ENCODE data around the gene SSX2B. TPM values are rescaled to one million over a fixed set of nuclear protein-coding genes. Genes with fewer than 3 reads are reported as not detected.
"Not testable (repeated sequence)": the region's sequence is repeated elsewhere in the genome, so short reads cannot be mapped to it uniquely, and the experiment has no call there.

Gene SSX2B, protein sequence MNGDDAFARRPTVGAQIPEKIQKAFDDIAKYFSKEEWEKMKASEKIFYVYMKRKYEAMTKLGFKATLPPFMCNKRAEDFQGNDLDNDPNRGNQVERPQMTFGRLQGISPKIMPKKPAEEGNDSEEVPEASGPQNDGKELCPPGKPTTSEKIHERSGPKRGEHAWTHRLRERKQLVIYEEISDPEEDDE
- polyA plus RNA-seq (ENCODE audit: insufficient read length in 3 of 3), result under 1 TPM in 1 of 3 donors, not detected in 2; 0.17 TPM

DNA sequence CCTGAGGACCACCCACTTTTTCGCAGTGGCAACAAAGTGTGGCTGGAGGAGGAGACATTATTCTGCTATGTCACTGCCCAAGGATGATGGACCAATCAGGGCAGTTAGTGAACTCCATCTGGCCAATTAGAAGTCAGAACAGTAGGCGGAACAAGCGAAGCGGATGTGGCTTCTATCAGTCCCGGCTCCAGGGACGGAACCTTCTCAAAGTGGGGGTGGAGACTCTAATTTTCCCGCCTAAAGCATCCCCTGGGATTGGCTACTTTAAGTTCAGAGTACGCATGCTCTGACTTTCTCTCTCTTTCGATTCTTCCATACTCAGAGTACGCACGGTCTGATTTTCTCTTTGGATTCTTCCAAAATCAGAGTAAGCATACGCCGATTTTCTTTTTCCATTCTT lies at the start of gene SSX2B:
Gene SSX2B (plus strand): TSS at position 301 of the 400 bp plus-strand sequence. CDS start 1,429 bp downstream, outside the sequence.
- not testable (repeated sequence) for DNase-seq (ENCODE audit: low read depth in 3 of 3, low spot score in 2 of 3)

DNA sequence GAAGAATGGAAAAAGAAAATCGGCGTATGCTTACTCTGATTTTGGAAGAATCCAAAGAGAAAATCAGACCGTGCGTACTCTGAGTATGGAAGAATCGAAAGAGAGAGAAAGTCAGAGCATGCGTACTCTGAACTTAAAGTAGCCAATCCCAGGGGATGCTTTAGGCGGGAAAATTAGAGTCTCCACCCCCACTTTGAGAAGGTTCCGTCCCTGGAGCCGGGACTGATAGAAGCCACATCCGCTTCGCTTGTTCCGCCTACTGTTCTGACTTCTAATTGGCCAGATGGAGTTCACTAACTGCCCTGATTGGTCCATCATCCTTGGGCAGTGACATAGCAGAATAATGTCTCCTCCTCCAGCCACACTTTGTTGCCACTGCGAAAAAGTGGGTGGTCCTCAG lies 44.0 kb upstream of the SSX2B start, which contains the start of gene SSX2:
Gene SSX2 (minus strand): TSS at position 101 of the 400 bp plus-strand sequence. CDS start 1,429 bp downstream, outside the sequence.
- DNase-seq (ENCODE audit: low read depth in 3 of 3, low spot score in 2 of 3), result not testable (repeated sequence)

DNA sequence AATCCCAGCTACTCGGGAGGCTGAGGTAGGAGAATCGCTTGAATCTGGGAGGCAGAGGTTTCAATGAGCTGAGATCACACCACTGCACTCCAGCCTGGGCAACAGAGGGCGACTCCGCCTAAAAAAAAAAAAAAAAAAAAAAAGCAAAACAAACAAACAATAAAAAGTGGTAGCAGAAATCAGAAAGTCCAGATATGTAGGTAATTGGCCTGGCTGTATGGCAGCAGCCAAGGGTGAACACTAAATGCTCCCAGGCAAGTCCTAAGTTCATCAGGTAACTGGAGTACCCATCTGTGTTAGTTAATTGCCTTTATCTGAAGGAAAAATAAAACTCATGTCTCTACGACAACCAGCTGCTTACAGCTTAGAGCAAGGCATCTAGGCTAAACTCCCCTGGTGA lies 14.9 kb downstream of the SSX2B start:
- not testable (repeated sequence) for DNase-seq (ENCODE audit: low read depth in 3 of 3, low spot score in 2 of 3)

DNA sequence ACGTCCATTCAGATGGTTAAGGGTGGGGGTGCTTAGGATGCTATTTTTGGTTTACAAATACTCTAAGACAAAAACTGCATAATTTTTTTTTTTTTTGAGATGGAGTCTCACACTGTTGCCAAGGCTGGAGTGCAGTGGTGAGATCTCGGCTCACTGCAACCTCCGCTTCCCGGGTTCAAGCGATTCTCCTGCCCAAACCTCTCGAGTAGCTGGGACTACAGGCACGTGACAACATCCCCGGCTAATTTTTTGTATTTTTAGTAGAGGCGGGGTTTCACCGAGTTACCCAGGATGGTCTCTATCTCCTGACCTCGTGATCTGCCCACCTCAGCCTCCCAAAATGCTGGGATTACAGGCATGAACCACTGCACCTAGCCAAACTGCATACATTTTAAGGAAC lies 22.5 kb downstream of the SSX2B start:
- not testable (repeated sequence) for DNase-seq (ENCODE audit: low read depth in 3 of 3, low spot score in 2 of 3)

DNA sequence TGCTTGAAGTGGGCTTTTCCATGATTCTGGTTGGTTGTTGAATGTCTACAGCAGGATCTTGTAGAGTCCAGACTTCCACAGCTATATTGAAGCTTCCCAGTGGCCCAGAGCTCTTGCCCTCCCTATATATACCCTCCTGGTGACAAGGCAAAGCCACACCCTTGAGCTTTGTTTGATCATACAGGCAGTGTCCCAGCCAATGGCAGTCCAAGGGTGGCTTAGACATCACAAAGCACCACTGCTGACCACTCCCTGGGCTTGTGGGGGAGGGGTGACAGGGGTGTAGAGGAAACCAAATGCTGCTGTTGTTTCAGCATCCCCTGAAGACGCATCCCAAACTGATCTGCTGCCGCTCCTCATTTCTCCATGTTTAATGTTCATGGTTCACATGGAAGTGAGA lies 46.3 kb downstream of the SSX2B start, which contains the start of gene SPANXN5:
Gene SPANXN5 (minus strand): TSS at position 101 of the 400 bp plus-strand sequence. CDS start 79 bp downstream, at position 22.
- not testable (repeated sequence) for DNase-seq (ENCODE audit: low read depth in 3 of 3, low spot score in 2 of 3)

DNA sequence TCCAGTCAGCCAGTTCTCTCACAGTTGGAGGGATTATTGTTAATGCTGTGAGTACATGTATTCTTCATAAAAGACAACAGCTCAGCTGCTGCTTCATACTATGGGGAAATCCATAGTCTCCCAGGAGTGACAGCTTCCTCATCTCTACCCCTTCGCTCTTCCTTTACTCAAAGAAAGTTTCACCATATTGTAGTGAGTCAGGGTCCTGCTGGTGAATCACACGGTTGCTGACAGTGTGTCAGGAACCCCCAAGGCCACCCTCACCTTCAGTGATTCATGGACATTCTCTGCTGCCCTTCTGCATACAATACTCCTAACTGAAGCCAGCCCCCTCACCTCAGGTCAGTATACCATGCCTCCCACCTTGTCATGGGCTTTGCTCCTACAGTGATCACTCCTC lies 53.8 kb downstream of the SSX2B start:
- not testable (repeated sequence) for DNase-seq (ENCODE audit: low read depth in 3 of 3, low spot score in 2 of 3)

Other genes starting within 250 kb of the SSX2B start
- not detected for gene XAGE1B, start 234.2 kb upstream of the SSX2B start, polyA plus RNA-seq (ENCODE audit: insufficient read length in 3 of 3)
- not detected for gene SSX7, start 96.4 kb upstream of the SSX2B start, polyA plus RNA-seq (ENCODE audit: insufficient read length in 3 of 3)
- gene SSX2, start 44.1 kb upstream of the SSX2B start, polyA plus RNA-seq (ENCODE audit: insufficient read length in 3 of 3), result not detected
- not detected for gene SPANXN5, start 46.2 kb downstream of the SSX2B start, polyA plus RNA-seq (ENCODE audit: insufficient read length in 3 of 3)
- not detected for gene XAGE5, start 60.0 kb downstream of the SSX2B start, polyA plus RNA-seq (ENCODE audit: insufficient read length in 3 of 3)
- not detected for gene XAGE3, start 116.8 kb downstream of the SSX2B start, polyA plus RNA-seq (ENCODE audit: insufficient read length in 3 of 3)
- gene FAM156B, start 146.1 kb downstream of the SSX2B start, polyA plus RNA-seq (ENCODE audit: insufficient read length in 3 of 3), result 10 to 100 TPM in 2 of 3 donors, 1 to 10 TPM in 1; 9.9 to 17.5 (median 14.1) TPM
- gene FAM156A, start 207.3 kb downstream of the SSX2B start, polyA plus RNA-seq (ENCODE audit: insufficient read length in 3 of 3), result 10 to 100 TPM; 16.7 to 21.7 (median 19.3) TPM

Data from right renal cortex interstitium (tissue), 3 donors.